A549 (cell line): ENCODE results near the gene SCRN2. TPM values are rescaled to one million over a fixed set of nuclear protein-coding genes. Genes with fewer than 3 reads are reported as not detected.

Source experiments
- ATAC-seq, 2 experiments: fragments of 200-7000 bp in 1 of 2; fragments of >200 bp in 1 of 2; cut with Nextera tagmentation in 1 of 2; cut with Tn5 transposase in 1 of 2; 3 replicates each; pipeline versions ENCODE4 v1.8.0 to v1.9.1; 2018 to 2020; ENCODE audit warnings: mild to moderate bottlenecking in 1 of 2, moderate library complexity in 1 of 2
- CTCF ChIA-PET: fragments of 300-600 bp; sonication (Branson Sonifier 250); formaldehyde crosslinking; extraction: SDS; loops from one replicate; lab custom pipeline; 2021; ENCODE audit warnings: antibody characterized with exemption, inconsistent platforms; lab: Yijun Ruan, JAX
- POLR2A ChIA-PET: fragments of 350-600 bp; formaldehyde crosslinking; extraction: SDS; loops from one replicate; lab custom pipeline; 2021; ENCODE audit warnings: antibody characterized with exemption, inconsistent platforms; lab: Yijun Ruan, JAX
- DNase-seq, 2 experiments: peaks; one replicate each; pipeline versions ENCODE4 v3.0.0 to v3.0.0-alpha.2; 2011 to 2016; ENCODE audit warnings: low read depth in 1 of 2, low spot score in 1 of 2
- FAIRE-seq: peaks from 2 replicates; lab custom pipeline; 2011; peaks lifted over from hg19 to GRCh38; lab: Jason Lieb, UNC
- H3K27ac ChIP-seq, 2 experiments: fragments of >200 bp; sonication (Bioruptor Twin); formaldehyde crosslinking; 3 replicates each; pipeline ENCODE4 v1.5.1; 2016 to 2017
- H3K4me1 ChIP-seq: fragments of >200 bp; sonication (Bioruptor Twin); formaldehyde crosslinking; 3 replicates; pipeline ENCODE4 v1.6.1; 2016
- H3K4me2 ChIP-seq: fragments of >200 bp; sonication (Bioruptor Twin); formaldehyde crosslinking; 3 replicates; pipeline ENCODE4 v1.6.1; 2016
- H3K4me3 ChIP-seq: fragments of >200 bp; sonication (Bioruptor Twin); formaldehyde crosslinking; 3 replicates; pipeline ENCODE4 v1.5.1; 2016
- H3K9me3 ChIP-seq: fragments of >200 bp; sonication (Bioruptor Twin); formaldehyde crosslinking; 3 replicates; pipeline ENCODE4 v1.6.1; 2016
- BCL3 ChIP-seq: fragments of >200 bp; sonication (Bioruptor Twin); formaldehyde crosslinking; IDR thresholded peaks from 3 replicates; pipeline ENCODE4 v1.6.1; 2016
- CHD2 ChIP-seq: fragments of 150-350 bp; IDR thresholded peaks from 2 replicates; pipeline ENCODE4 v1.6.1; 2014; ENCODE audit warnings: low read length; ENCODE audit not compliant: partially characterized antibody
- CTCF ChIP-seq: fragments of >200 bp; sonication (Bioruptor Twin); formaldehyde crosslinking; IDR thresholded peaks from 3 replicates; pipeline ENCODE4 v1.5.1; 2016
- EHF ChIP-seq: fragments of 250-450 bp; sonication (Bioruptor Pico); IDR thresholded peaks from 2 replicates; pipeline ENCODE4 v1.5.0; 2020; ENCODE audit warnings: mild to moderate bottlenecking
- FOSB ChIP-seq: fragments of 250-450 bp; sonication (Bioruptor Pico); IDR thresholded peaks from 2 replicates; pipeline ENCODE4 v1.5.0; 2020; ENCODE audit warnings: mild to moderate bottlenecking, moderate library complexity
- GATA3 ChIP-seq: IDR thresholded peaks from 2 replicates; pipeline ENCODE4 v1.6.1; 2012; ENCODE audit warnings: borderline replicate concordance
- HDAC2 ChIP-seq: fragments of 200-600 bp; sonication (generic); IDR thresholded peaks from 2 replicates; pipeline ENCODE4 v1.6.1; 2016
- HOXB5 ChIP-seq: fragments of 250-450 bp; sonication (Bioruptor Pico); IDR thresholded peaks from 2 replicates; pipeline ENCODE4 v1.5.0; 2020; ENCODE audit warnings: mild to moderate bottlenecking, moderate library complexity
- KDM1A ChIP-seq: fragments of 200-600 bp; sonication (generic); IDR thresholded peaks from 2 replicates; pipeline ENCODE4 v1.6.1; 2016; ENCODE audit warnings: low read depth, mild to moderate bottlenecking
- KDM5A ChIP-seq: fragments of 200-600 bp; sonication (generic); IDR thresholded peaks from 2 replicates; pipeline ENCODE4 v1.6.1; 2016; ENCODE audit warnings: antibody characterized with exemption, mild to moderate bottlenecking
- POLR2AphosphoS2 ChIP-seq: conservative IDR thresholded peaks from 2 replicates; pipeline ENCODE4 v1.6.1; 2012; ENCODE audit warnings: low read length, improper control_type of control experiment, inconsistent platforms
- RAD21 ChIP-seq, 2 experiments: fragments of >200 bp in 1 of 2; sonication (Bioruptor Twin) in 1 of 2; formaldehyde crosslinking in 1 of 2; IDR thresholded peaks in 1 of 2; conservative IDR thresholded peaks in 1 of 2; 2 replicates in 1 of 2; 3 replicates in 1 of 2; pipeline ENCODE4 v1.6.1; 2012 to 2018; ENCODE audit warnings: inconsistent platforms in 1 of 2
- RARB ChIP-seq: fragments of 250-450 bp; sonication (Bioruptor Pico); IDR thresholded peaks from 2 replicates; pipeline ENCODE4 v1.8.0; 2021; ENCODE audit warnings: mild to moderate bottlenecking, moderate library complexity
- REST ChIP-seq: fragments of 200-600 bp; sonication (generic); IDR thresholded peaks from 2 replicates; pipeline ENCODE4 v1.6.1; 2016; ENCODE audit warnings: antibody characterized with exemption, mild to moderate bottlenecking, moderate library complexity
- RFX5 ChIP-seq: fragments of 450-650 bp; IDR thresholded peaks from 2 replicates; pipeline ENCODE4 v1.7.1; 2014; ENCODE audit warnings: antibody characterized with exemption, mild to moderate bottlenecking, moderate library complexity
- USF2 ChIP-seq: fragments of 450-650 bp; IDR thresholded peaks from 2 replicates; pipeline ENCODE4 v1.6.1; 2014; ENCODE audit warnings: antibody characterized with exemption
- WGBS: methylation state at CpG from one replicate; pipeline ENCODE4 v1.1.6; 2017; ENCODE audit errors: missing lambda C conversion rate; 5-methylcytosine and 5-hydroxymethylcytosine counted together
- polyA plus RNA-seq, 4 experiments: library from polyadenylated mRNA; depleted of rRNA in 3 of 4; stranded (reverse); fragments of >200 nt; fragmentation: RNase III in 1 of 4; extraction: RNeasy Plus Mini Kit Qiagen cat#74134 plus additional on column Dnase treatment in 1 of 4; gene quantifications; 2 replicates in 3 of 4; 3 replicates in 1 of 4; pipeline ENCODE4 v1.2.3, GENCODE V29; 2011 to 2017

The SCRN2 gene
- polyA plus RNA-seq, 2 of the 4 experiments (the other 2 are of a cell fraction), result 25.8 to 43.7 TPM

- H3K9me3 ChIP-seq, result no peaks in the 10 kb centered on the region
- TF ChIP-seq KDM1A (0 out of 2 replicates have a peak, but pooled peaks have one; percentile 13), KDM5A (no peak)
- H3K4me1 ChIP-seq, result no peaks in the 10 kb centered on the region
- CTCF ChIA-PET, result interaction anchor here (0.7 to 36.3 kb wide), 7 partner anchors 12 to 161 kb away, joined by 3 to 1860 read pairs (median 3); partner anchors contain the start of genes LRRC46, MRPL10, SCRN2 and SP2
- H3K4me2 ChIP-seq, result no peak overlapping the region
- H3K27ac ChIP-seq, result no peak overlapping the region
- POLR2A ChIA-PET, result no interaction called here
- FAIRE-seq, result no peak
- DNase-seq, result no peak
- no peak for ATAC-seq
- H3K4me3 ChIP-seq, result no peak overlapping the region
These were observed 15.8 kb upstream of the SCRN2 start for GRCh38 chr17:47856830-47857229.

GRCh38 chr17:47855737-47856136 is 14.7 kb upstream of the SCRN2 start:
- Histone ChIP-seq H3K4me3 (no peak overlapping the region), H3K4me2 (no peak overlapping the region), H3K27ac (peak overlapping the region in 1 of 2 experiments; percentile 7; a peak in 1 of 6 replicates), H3K4me1 (peaks cover 4% of the 10 kb centered on the region; the same call in 2 of the 3 replicates), H3K9me3 (no peaks in the 10 kb centered on the region)
- ChIA-PET CTCF (interaction anchor here (1.2 to 36.3 kb wide), 5 partner anchors 11 to 162 kb away, joined by 4 to 1860 read pairs (median 224); partner anchors contain the start of genes SCRN2, SP2 and SP6), POLR2A (interaction anchor here (1.2 kb wide), 1 partner anchor 40 kb away, joined by 5 read pairs; the partner anchor contains the start of gene SP2)
- DNase-seq, result no peak
- ATAC-seq, result no peak
- 46% methylated on average over 3 of the region's 3 CpGs for WGBS
- TF ChIP-seq RAD21 (conservative IDR thresholded peaks at IDR 0.05 in 1 of 2, IDR thresholded peaks at IDR 0.05 in 1 of 2), result no peak
- no peak for TF ChIP-seq REST
- no peak for TF ChIP-seq RARB
- no peak for TF ChIP-seq HDAC2
- TF ChIP-seq CTCF, result no peak
- no peak for TF ChIP-seq POLR2AphosphoS2
- TF ChIP-seq CHD2, result no peak
- TF ChIP-seq USF2, result no peak
- TF ChIP-seq GATA3, result no peak
- no peak for TF ChIP-seq RFX5
- no peak for TF ChIP-seq EHF (CRISPR knock-in tag)
- no peak for TF ChIP-seq HOXB5 (CRISPR knock-in tag)
- FAIRE-seq, result no peak

GRCh38 chr17:47853616-47854015 is 12.5 kb upstream of the SCRN2 start:
- POLR2A ChIA-PET, result no interaction called here
- no peak overlapping the region for H3K4me2 ChIP-seq
- WGBS, result 47% methylated on average over 5 of the region's 5 CpGs

More at GRCh38 chr17:47853616-47854015, 12.5 kb upstream of the SCRN2 start:
- Histone ChIP-seq H3K9me3 (no peaks in the 10 kb centered on the region), H3K4me3 (no peak overlapping the region), H3K4me1 (peaks cover 16% of the 10 kb centered on the region), H3K27ac (no peak overlapping the region)
- ATAC-seq (no peak), DNase-seq (no peak), FAIRE-seq (no peak)
- CTCF ChIA-PET, result interaction anchor here (1.3 to 36.3 kb wide), 4 partner anchors 8 to 244 kb away, joined by 3 to 1860 read pairs (median 304); partner anchors contain the start of genes SCRN2, SP2 and SP6
- TF ChIP-seq FOSB, result no peak
- TF ChIP-seq BCL3, result no peak
- TF ChIP-seq KDM1A, result no peak
